A673 (cell line): ENCODE measurements around the gene ADA. TPM values are rescaled to one million over a fixed set of nuclear protein-coding genes. Genes with fewer than 3 reads are reported as not detected.
A peak's percentile ranks its signal among the peaks of the same experiment; 100 is the strongest.

Experiments
- BruUV-seq: library from RNA; stranded (reverse); fragments of 400-500 nt; replicated peaks from 2 replicates; lab custom pipeline; 2021; lab: Mats Ljungman, UMichigan
- CTCF ChIA-PET: fragments of 300-600 bp; sonication (Branson Sonifier 250); formaldehyde crosslinking; loops from one replicate; lab custom pipeline; 2022; ENCODE audit warnings: antibody characterized with exemption; lab: Charles Lee
- POLR2A ChIA-PET: fragments of 300-600 bp; sonication (Branson Sonifier 250); formaldehyde crosslinking; loops from one replicate; lab custom pipeline; 2022; ENCODE audit warnings: antibody characterized with exemption; ENCODE audit not compliant: low non-redundant PET; lab: Charles Lee
- DNase-seq: peaks from one replicate; pipeline ENCODE4 v3.0.0-alpha.2; 2015; ENCODE audit warnings: low spot score
- H3K27ac ChIP-seq: fragments of 200-600 bp; sonication (generic); 2 replicates; pipeline ENCODE4 v1.5.1; 2016; ENCODE audit warnings: mixed run types, low read depth, mild to moderate bottlenecking, mixed read lengths, antibody characterized with exemption, low read length; ENCODE audit not compliant: poor library complexity, severe bottlenecking
- H3K27me3 ChIP-seq: fragments of 200-600 bp; sonication (generic); replicated peaks from 2 replicates; pipeline ENCODE4 v1.6.1; 2017; ENCODE audit warnings: mixed run types, low read depth, mild to moderate bottlenecking, mixed read lengths, antibody characterized with exemption, low read length; ENCODE audit not compliant: insufficient read depth, poor library complexity
- H3K36me3 ChIP-seq: fragments of 200-600 bp; sonication (generic); 2 replicates; pipeline ENCODE4 v1.6.1; 2016; ENCODE audit warnings: mixed run types, mild to moderate bottlenecking, mixed read lengths, antibody characterized with exemption, low read length; ENCODE audit not compliant: insufficient read depth, poor library complexity, severe bottlenecking
- H3K4me1 ChIP-seq: fragments of 200-600 bp; sonication (generic); 2 replicates; pipeline ENCODE4 v1.6.1; 2017; ENCODE audit warnings: mixed run types, mild to moderate bottlenecking, mixed read lengths, antibody characterized with exemption, low read length; ENCODE audit not compliant: insufficient read depth, poor library complexity, severe bottlenecking
- H3K4me3 ChIP-seq: fragments of 200-600 bp; sonication (generic); 2 replicates; pipeline ENCODE4 v1.5.1; 2016; ENCODE audit warnings: low read depth, mixed run types, mild to moderate bottlenecking, mixed read lengths, low read length; ENCODE audit not compliant: poor library complexity, severe bottlenecking
- H3K9me3 ChIP-seq: fragments of 200-600 bp; sonication (generic); 2 replicates; pipeline ENCODE4 v1.6.1; 2016; ENCODE audit warnings: mixed run types, low read depth, mild to moderate bottlenecking, mixed read lengths, antibody characterized with exemption, low read length; ENCODE audit not compliant: poor library complexity, severe bottlenecking
- CTCF ChIP-seq: fragments of 300-800, 200-600 bp; sonication (generic); conservative IDR thresholded peaks from 2 replicates; pipeline ENCODE4 v1.5.1; 2017; ENCODE audit warnings: low read depth, mild to moderate bottlenecking, antibody characterized with exemption, low read length, moderate library complexity, mixed read lengths
- EZH2 ChIP-seq: fragments of 200-600 bp; sonication (generic); IDR thresholded peaks from 2 replicates; pipeline ENCODE4 v1.6.1; 2017; ENCODE audit warnings: borderline replicate concordance, low read depth, mild to moderate bottlenecking, mixed read lengths, antibody characterized with exemption, low read length; ENCODE audit not compliant: poor library complexity, severe bottlenecking
- intact Hi-C: fragments of 100-400 bp; cut with micrococcal nuclease; formaldehyde crosslinking; loops from one replicate; pipeline ENCODE4 v1.10.0; 2022; ENCODE audit not compliant: unreplicated experiment
- total RNA-seq: library from RNA; stranded (reverse); gene quantifications from 2 replicates; pipeline ENCODE4 v1.2.3, GENCODE V29; 2021

ADA gene
- total RNA-seq, 1 experiment from 2014 or later, result 19.3 TPM

- intact Hi-C loops, result no loop called here
- CTCF ChIA-PET, result no interaction called here
- Histone ChIP-seq H3K27ac (no peak overlapping the region), H3K4me1 (peaks cover 10% of the 10 kb centered on the region), H3K36me3 (peaks cover 56% of the 10 kb centered on the region), H3K9me3 (no peaks in the 10 kb centered on the region), H3K4me3 (no peak overlapping the region), H3K27me3 (no peaks in the 10 kb centered on the region)
- TSS peak; percentile 28 for BruUV-seq
- TF ChIP-seq CTCF, result no peak
- no peak for TF ChIP-seq EZH2
- POLR2A ChIA-PET, result no interaction called here
- DNase-seq, result no peak
Observed at GRCh38 chr20:44618318-44618731, 33.2 kb downstream of the ADA start.

- Histone ChIP-seq H3K36me3 (peaks cover 48% of the 10 kb centered on the region), H3K27ac (peak overlapping the region; percentile 47), H3K4me1 (peaks cover 10% of the 10 kb centered on the region), H3K9me3 (no peaks in the 10 kb centered on the region), H3K4me3 (no peak overlapping the region), H3K27me3 (no peaks in the 10 kb centered on the region)
- DNase-seq, result peak; percentile 72
- no TSS peak for BruUV-seq
- intact Hi-C loops, result no loop called here
- POLR2A ChIA-PET, result no interaction called here
- TF ChIP-seq EZH2, result no peak
- no peak for TF ChIP-seq CTCF
- CTCF ChIA-PET, result no interaction called here
Observed at GRCh38 chr20:44616604-44616964, 34.9 kb downstream of the ADA start.

GRCh38 chr20:44615876-44616603 is 35.5 kb downstream of the ADA start:
- ChIA-PET POLR2A (no interaction called here), CTCF (no interaction called here)
- no peak for TF ChIP-seq CTCF
- no peak for TF ChIP-seq EZH2
- peak overlapping the region; percentile 47 for H3K27ac ChIP-seq
- no peaks in the 10 kb centered on the region for H3K27me3 ChIP-seq
- no peak for DNase-seq
- no TSS peak for BruUV-seq
- no peaks in the 10 kb centered on the region for H3K9me3 ChIP-seq
- H3K4me1 ChIP-seq, result peaks cover 10% of the 10 kb centered on the region
- peaks cover 48% of the 10 kb centered on the region for H3K36me3 ChIP-seq
- intact Hi-C loops, result no loop called here
- no peak overlapping the region for H3K4me3 ChIP-seq
